ENCODE results near the gene IST1.

DNA sequence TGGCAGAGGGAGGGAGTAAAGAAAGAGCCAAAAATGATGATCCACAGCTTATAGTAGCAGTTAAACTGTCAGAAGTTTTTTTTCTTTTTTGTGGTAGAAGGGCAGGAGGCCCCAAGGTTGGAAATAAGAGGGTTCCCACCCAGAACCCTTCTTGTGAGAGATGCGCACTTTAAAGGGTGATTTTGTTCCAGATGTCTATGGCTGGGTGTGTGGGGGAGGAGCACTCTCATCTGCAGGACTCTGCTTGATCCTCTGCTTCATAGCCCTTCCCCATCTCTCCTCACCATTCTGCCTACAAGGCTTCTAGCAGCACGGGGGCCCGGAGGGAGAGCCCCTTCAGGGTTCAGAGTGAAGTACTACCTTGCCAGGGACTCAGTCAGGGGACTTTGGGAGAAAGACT lies 43.2 kb upstream of the IST1 start:
- TF ChIP-seq YY1 (IDR thresholded peaks at IDR 0.05) = no peak
- TF ChIP-seq, protein P1, sequence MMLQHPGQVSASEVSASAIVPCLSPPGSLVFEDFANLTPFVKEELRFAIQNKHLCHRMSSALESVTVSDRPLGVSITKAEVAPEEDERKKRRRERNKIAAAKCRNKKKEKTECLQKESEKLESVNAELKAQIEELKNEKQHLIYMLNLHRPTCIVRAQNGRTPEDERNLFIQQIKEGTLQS (IDR thresholded peaks at IDR 0.05) = no peak
- TF ChIP-seq CTCF (IDR thresholded peaks at IDR 0.05; ENCODE audit: low read depth, low read length, missing input control) = no peak
- no peak for TF ChIP-seq EGR1 (IDR thresholded peaks at IDR 0.05; ENCODE audit: low read depth in 2 of 2)
- TF ChIP-seq, protein P2, sequence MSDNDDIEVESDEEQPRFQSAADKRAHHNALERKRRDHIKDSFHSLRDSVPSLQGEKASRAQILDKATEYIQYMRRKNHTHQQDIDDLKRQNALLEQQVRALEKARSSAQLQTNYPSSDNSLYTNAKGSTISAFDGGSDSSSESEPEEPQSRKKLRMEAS (IDR thresholded peaks at IDR 0.05) = no peak
- no peak for TF ChIP-seq GABPA (IDR thresholded peaks at IDR 0.05 in 1 of 2, conservative IDR thresholded peaks at IDR 0.05 in 1 of 2)
